Skeletal muscle tissue (tissue), 4 donors: ENCODE measurements around the gene TMIGD1. TPM values are rescaled to one million over a fixed set of nuclear protein-coding genes. Genes with fewer than 3 reads are reported as not detected.

Experiments used
- H3K27ac ChIP-seq: one replicate; pipeline ENCODE4 v1.7.0; 2013; ENCODE audit warnings: mild to moderate bottlenecking, low read depth, low read length, inconsistent platforms
- H3K27me3 ChIP-seq, 3 donors: one replicate each; pipeline ENCODE4 v1.7.0; 2013; ENCODE audit warnings: low read length in 3 of 3; ENCODE audit not compliant: control insufficient read depth in 3 of 3, insufficient read depth in 3 of 3
- H3K36me3 ChIP-seq, 3 donors: one replicate each; pipeline ENCODE4 v1.7.0; 2013; ENCODE audit warnings: low read length in 3 of 3; ENCODE audit not compliant: control insufficient read depth in 3 of 3, insufficient read depth in 3 of 3
- H3K4me1 ChIP-seq, 3 donors: one replicate each; pipeline ENCODE4 v1.7.0; 2013; ENCODE audit warnings: low read length in 3 of 3, mild to moderate bottlenecking in 3 of 3; ENCODE audit not compliant: control insufficient read depth in 3 of 3, insufficient read depth in 3 of 3
- H3K4me3 ChIP-seq, 3 donors: one replicate each; pipeline ENCODE4 v1.7.0; 2013; ENCODE audit warnings: low read length in 3 of 3
- H3K9ac ChIP-seq, 3 donors: one replicate each; pipeline ENCODE4 v1.7.0; 2013; ENCODE audit warnings: low read length in 3 of 3, mild to moderate bottlenecking in 3 of 3, moderate library complexity in 2 of 3, low read depth in 1 of 3
- H3K9me3 ChIP-seq, 3 donors: one replicate each; pipeline ENCODE4 v1.7.0; 2013; ENCODE audit warnings: low read length in 3 of 3; ENCODE audit not compliant: control insufficient read depth in 3 of 3
- total RNA-seq: library from RNA; depleted of rRNA; stranded (reverse); fragments of >200 nt; gene quantifications from one replicate; pipeline ENCODE4 v1.2.3, GENCODE V29; 2014
- donor health status: Osteomylitis.

Gene TMIGD1
- total RNA-seq, 1 donor from 2014 or later: not detected

- H3K9me3 ChIP-seq: no peaks in the 10 kb centered on the region
- no peak overlapping the region for H3K4me3 ChIP-seq
- peaks cover 0 to 6% (median 0%) of the 10 kb centered on the region in 3 donors for H3K4me1 ChIP-seq
- H3K9ac ChIP-seq: no peak overlapping the region
- H3K27ac ChIP-seq: no peak overlapping the region
- H3K27me3 ChIP-seq: no peaks in the 10 kb centered on the region
- H3K36me3 ChIP-seq: no peaks in the 10 kb centered on the region
Observed at GRCh38 chr17:30296499-30297080, 37.3 kb downstream of the TMIGD1 start.

- Histone ChIP-seq H3K9me3 (no peaks in the 10 kb centered on the region), H3K9ac (peak overlapping the region; percentile 72 to 85 (median 80)), H3K4me3 (peak overlapping the region; percentile 73 to 89 (median 76)), H3K4me1 (peaks cover 13 to 20% (median 14%) of the 10 kb centered on the region in 3 donors), H3K27me3 (no peaks in the 10 kb centered on the region), H3K36me3 (peaks cover 0 to 6% (median 3%) of the 10 kb centered on the region in 3 donors), H3K27ac (peak overlapping the region; percentile 51)
Observed at GRCh38 chr17:30292286-30292858, 41.5 kb downstream of the TMIGD1 start.

GRCh38 chr17:30291543-30292285, 42.1 kb downstream of the TMIGD1 start, which contains the start of gene BLMH:
TSS of gene BLMH (minus strand) at chr17:30291944. CDS start at chr17:30291819, 125 bp downstream.
- H3K9ac ChIP-seq: peak within 1 kb of the TSS; percentile 72 to 85 (median 84)
- peaks cover 13 to 20% (median 14%) of the 10 kb centered on the region in 3 donors for H3K4me1 ChIP-seq
- peak within 1 kb of the TSS; percentile 51 for H3K27ac ChIP-seq
- no peaks in the 10 kb centered on the region for H3K9me3 ChIP-seq
- peak within 1 kb of the TSS; percentile 76 to 94 (median 89) for H3K4me3 ChIP-seq
- no peaks in the 10 kb centered on the region for H3K27me3 ChIP-seq
- peaks cover 4 to 10% (median 8%) of the 10 kb centered on the region in 3 donors for H3K36me3 ChIP-seq

- peak overlapping the region; percentile 76 to 94 (median 89) for H3K4me3 ChIP-seq
- no peak overlapping the region for H3K27ac ChIP-seq
- H3K9me3 ChIP-seq: no peaks in the 10 kb centered on the region
- peak overlapping the region; percentile 45 to 84 (median 83) for H3K9ac ChIP-seq
- H3K27me3 ChIP-seq: no peaks in the 10 kb centered on the region
- H3K4me1 ChIP-seq: peaks cover 13 to 20% (median 14%) of the 10 kb centered on the region in 3 donors
- peaks cover 8 to 14% (median 14%) of the 10 kb centered on the region in 3 donors for H3K36me3 ChIP-seq
Observed at GRCh38 chr17:30290696-30291542, 42.9 kb downstream of the TMIGD1 start.

- H3K27me3 ChIP-seq: no peaks in the 10 kb centered on the region
- peak overlapping the region in 1 of 3 donors; percentile 1 for H3K9ac ChIP-seq
- peaks cover 13 to 20% (median 14%) of the 10 kb centered on the region in 3 donors for H3K4me1 ChIP-seq
- peak overlapping the region in 1 of 3 donors; percentile 76 for H3K4me3 ChIP-seq
- no peaks in the 10 kb centered on the region for H3K9me3 ChIP-seq
- no peak overlapping the region for H3K27ac ChIP-seq
- peaks cover 11 to 22% (median 21%) of the 10 kb centered on the region in 3 donors for H3K36me3 ChIP-seq
Observed at GRCh38 chr17:30290077-30290476, 43.8 kb downstream of the TMIGD1 start.

- no peaks in the 10 kb centered on the region for H3K4me1 ChIP-seq
- peaks cover 3 to 35% (median 23%) of the 10 kb centered on the region in 3 donors for H3K36me3 ChIP-seq
- H3K27ac ChIP-seq: no peak overlapping the region
- H3K27me3 ChIP-seq: no peaks in the 10 kb centered on the region
- no peaks in the 10 kb centered on the region for H3K9me3 ChIP-seq
- H3K9ac ChIP-seq: no peak overlapping the region
- no peak overlapping the region for H3K4me3 ChIP-seq
Observed at GRCh38 chr17:30279156-30279555, 54.7 kb downstream of the TMIGD1 start.

- no peak overlapping the region for H3K4me3 ChIP-seq
- no peaks in the 10 kb centered on the region for H3K27me3 ChIP-seq
- H3K9ac ChIP-seq: no peak overlapping the region
- no peaks in the 10 kb centered on the region for H3K9me3 ChIP-seq
- no peak overlapping the region for H3K27ac ChIP-seq
- H3K36me3 ChIP-seq: peaks cover 3 to 34% (median 22%) of the 10 kb centered on the region in 3 donors
- no peaks in the 10 kb centered on the region for H3K4me1 ChIP-seq
Observed at GRCh38 chr17:30278032-30278431, 55.8 kb downstream of the TMIGD1 start.

GRCh38 chr17:30275911-30276310, 57.9 kb downstream of the TMIGD1 start:
- Histone ChIP-seq H3K9ac (no peak overlapping the region), H3K4me1 (no peaks in the 10 kb centered on the region), H3K27me3 (no peaks in the 10 kb centered on the region), H3K9me3 (no peaks in the 10 kb centered on the region), H3K27ac (no peak overlapping the region), H3K36me3 (peaks cover 12 to 42% (median 34%) of the 10 kb centered on the region in 3 donors), H3K4me3 (no peak overlapping the region)

- Histone ChIP-seq H3K9me3 (no peaks in the 10 kb centered on the region), H3K27me3 (no peaks in the 10 kb centered on the region), H3K27ac (no peak overlapping the region), H3K36me3 (peaks cover 15 to 39% (median 36%) of the 10 kb centered on the region in 3 donors), H3K4me1 (no peaks in the 10 kb centered on the region), H3K9ac (no peak overlapping the region), H3K4me3 (no peak overlapping the region)
Observed at GRCh38 chr17:30274887-30275286, 59.0 kb downstream of the TMIGD1 start.
